H1 (cell line): ENCODE results near the gene SMYD3. TPM values are rescaled to one million over a fixed set of nuclear protein-coding genes. Genes with fewer than 3 reads are reported as not detected.

Source experiments
- CTCF ChIA-PET: fragments of 300-600 bp; sonication (Branson Sonifier 250); formaldehyde crosslinking; loops from one replicate; lab custom pipeline; 2021; ENCODE audit not compliant: partially characterized antibody; lab: Charles Lee
- POLR2A ChIA-PET: fragments of 300-600 bp; sonication (Branson Sonifier 250); formaldehyde crosslinking; loops from one replicate; lab custom pipeline; 2021; ENCODE audit warnings: inconsistent platforms; ENCODE audit not compliant: partially characterized antibody; lab: Charles Lee
- DNase-seq, 2 experiments: peaks; one replicate each; pipeline versions ENCODE4 v3.0.0 to v3.0.0-alpha.2; 2010 to 2022; ENCODE audit warnings: low spot score in 2 of 2, low read depth in 1 of 2, mixed read lengths in 1 of 2
- FAIRE-seq: peaks from 2 replicates; lab custom pipeline; 2011; peaks lifted over from hg19 to GRCh38; lab: Jason Lieb, UNC
- H2AFZ ChIP-seq: 2 replicates; pipeline ENCODE4 v1.8.1; 2012; ENCODE audit warnings: low read length, inconsistent platforms
- H2AK5ac ChIP-seq: 2 replicates; pipeline ENCODE4 v1.6.1; 2013; ENCODE audit warnings: low read depth, low read length
- H2BK120ac ChIP-seq: replicated peaks from 2 replicates; pipeline ENCODE3; 2013; ENCODE audit warnings: low read depth, low read length, inconsistent platforms
- H2BK12ac ChIP-seq: 2 replicates; pipeline ENCODE4 v1.6.1; 2013; ENCODE audit warnings: low read depth, low read length
- H2BK15ac ChIP-seq: 2 replicates; pipeline ENCODE4 v1.6.1; 2013; ENCODE audit warnings: low read length
- H2BK20ac ChIP-seq: 2 replicates; pipeline ENCODE4 v1.6.1; 2013; ENCODE audit warnings: low read length
- H2BK5ac ChIP-seq: 2 replicates; pipeline ENCODE4 v1.6.1; 2013; ENCODE audit warnings: low read depth, low read length
- H3K14ac ChIP-seq: 2 replicates; pipeline ENCODE4 v1.6.1; 2013; ENCODE audit warnings: inconsistent platforms; ENCODE audit not compliant: insufficient read length
- H3K18ac ChIP-seq: 2 replicates; pipeline ENCODE4 v1.6.1; 2013; ENCODE audit warnings: low read length; ENCODE audit errors: extremely low read depth
- H3K23ac ChIP-seq: 2 replicates; pipeline ENCODE4 v1.6.1; 2013; ENCODE audit warnings: inconsistent platforms; ENCODE audit not compliant: insufficient read length
- H3K23me2 ChIP-seq: 2 replicates; pipeline ENCODE4 v1.6.1; 2013; ENCODE audit warnings: low read depth, low read length
- H3K27ac ChIP-seq: 2 replicates; pipeline ENCODE4 v1.6.1; 2011; ENCODE audit warnings: low read depth, low read length, inconsistent platforms
- H3K27me3 ChIP-seq, 4 experiments: replicated peaks in 1 of 4; 1 replicate in 1 of 4; 2 replicates in 3 of 4; pipeline versions ENCODE4 v1.6.1 to v1.8.1; 2011 to 2013; ENCODE audit warnings: low read length in 3 of 4, mild to moderate bottlenecking in 3 of 4, inconsistent platforms in 2 of 4, mixed read lengths in 2 of 4, moderate library complexity in 1 of 4; ENCODE audit not compliant: control insufficient read depth in 3 of 4, insufficient read depth in 3 of 4; ENCODE audit errors: extremely low read depth in 1 of 4
- H3K36me3 ChIP-seq, 4 experiments: 2 replicates each; pipeline versions ENCODE4 v1.6.1 to v1.8.1; 2011 to 2013; ENCODE audit warnings: mild to moderate bottlenecking in 4 of 4, low read length in 3 of 4, moderate library complexity in 2 of 4, control low read depth in 1 of 4, inconsistent platforms in 1 of 4; ENCODE audit not compliant: insufficient read depth in 4 of 4, control insufficient read depth in 2 of 4
- H3K4ac ChIP-seq: replicated peaks from 2 replicates; pipeline ENCODE3; 2013; ENCODE audit warnings: low read length, low read depth, mixed read lengths, inconsistent platforms; ENCODE audit not compliant: insufficient read length
- H3K4me1 ChIP-seq, 4 experiments: replicated peaks in 1 of 4; 1 replicate in 1 of 4; 2 replicates in 3 of 4; pipeline versions ENCODE4 v1.6.1 to v1.8.1; 2011 to 2013; ENCODE audit warnings: low read length in 3 of 4, inconsistent platforms in 2 of 4, mixed read lengths in 1 of 4; ENCODE audit not compliant: insufficient read depth in 4 of 4, control insufficient read depth in 3 of 4
- H3K4me2 ChIP-seq, 2 experiments: 2 replicates each; pipeline versions ENCODE4 v1.6.1 to v1.8.1; 2011 to 2013; ENCODE audit warnings: low read depth in 2 of 2, low read length in 2 of 2, control low read depth in 1 of 2, inconsistent platforms in 1 of 2, mild to moderate bottlenecking in 1 of 2; ENCODE audit not compliant: insufficient read depth in 1 of 2
- H3K4me3 ChIP-seq, 4 experiments: fragments of 200-600, 300-600 bp in 1 of 4; sonication (generic), shearing (Covaris generic), sonication (Bioruptor Twin) in 1 of 4; 2 replicates each; pipeline versions ENCODE4 v1.5.1 to v1.8.1; 2011 to 2016; ENCODE audit warnings: low read length in 4 of 4, low read depth in 3 of 4, control low read depth in 2 of 4, inconsistent platforms in 2 of 4, mild to moderate bottlenecking in 2 of 4, mixed read lengths in 1 of 4, moderate library complexity in 1 of 4; ENCODE audit not compliant: insufficient read depth in 2 of 4; ENCODE audit errors: extremely low read depth in 1 of 4
- H3K56ac ChIP-seq: replicated peaks from 2 replicates; pipeline ENCODE3; 2013; ENCODE audit warnings: low read depth, mild to moderate bottlenecking, mixed read lengths, low read length, inconsistent platforms; ENCODE audit not compliant: insufficient read length
- H3K79me1 ChIP-seq: 2 replicates; pipeline ENCODE4 v1.6.1; 2013; ENCODE audit warnings: low read depth, low read length, control low read depth
- H3K79me2 ChIP-seq, 2 experiments: 2 replicates each; pipeline versions ENCODE4 v1.6.1 to v1.8.1; 2012 to 2013; ENCODE audit warnings: low read length in 2 of 2, mild to moderate bottlenecking in 2 of 2, inconsistent platforms in 1 of 2; ENCODE audit not compliant: insufficient read depth in 2 of 2, control insufficient read depth in 1 of 2
- H3K9ac ChIP-seq, 4 experiments: replicated peaks in 1 of 4; 1 replicate in 1 of 4; 2 replicates in 3 of 4; pipeline versions ENCODE4 v1.6.1 to v1.8.1; 2011 to 2013; ENCODE audit warnings: low read depth in 3 of 4, low read length in 3 of 4, control low read depth in 2 of 4, mild to moderate bottlenecking in 2 of 4, moderate library complexity in 2 of 4, inconsistent platforms in 1 of 4; ENCODE audit errors: extremely low read depth in 1 of 4
- H3K9me3 ChIP-seq, 2 experiments: 2 replicates each; pipeline versions ENCODE4 v1.6.1 to v1.8.1; 2012 to 2013; ENCODE audit warnings: mild to moderate bottlenecking in 2 of 2, moderate library complexity in 2 of 2, control low read depth in 1 of 2, inconsistent platforms in 1 of 2, low read depth in 1 of 2, low read length in 1 of 2, mixed read lengths in 1 of 2; ENCODE audit not compliant: insufficient read depth in 2 of 2
- H4K20me1 ChIP-seq, 2 experiments: replicated peaks in 1 of 2; 2 replicates each; pipeline versions ENCODE3 to v1.8.1; 2011 to 2013; ENCODE audit warnings: inconsistent platforms in 2 of 2, low read length in 2 of 2, mild to moderate bottlenecking in 1 of 2; ENCODE audit not compliant: insufficient read depth in 2 of 2, control insufficient read depth in 1 of 2
- H4K5ac ChIP-seq: 2 replicates; pipeline ENCODE4 v1.6.1; 2013; ENCODE audit warnings: low read length, low read depth, mixed read lengths, inconsistent platforms; ENCODE audit not compliant: insufficient read length
- H4K8ac ChIP-seq: 2 replicates; pipeline ENCODE4 v1.8.0; 2013; ENCODE audit warnings: mild to moderate bottlenecking, moderate library complexity, low read length, inconsistent platforms; ENCODE audit not compliant: insufficient read depth; ENCODE audit errors: extremely low read depth
- H4K91ac ChIP-seq: replicated peaks from 2 replicates; pipeline ENCODE3; 2013; ENCODE audit warnings: low read length, mixed read lengths, inconsistent platforms; ENCODE audit not compliant: insufficient read length
- ATF3 ChIP-seq: IDR thresholded peaks from 2 replicates; pipeline ENCODE4 v1.6.1; 2011; ENCODE audit warnings: low read depth, mild to moderate bottlenecking, low read length; ENCODE audit not compliant: insufficient read depth
- CBX8 ChIP-seq: fragments of 300-800, 300-1000 bp; sonication (generic); IDR thresholded peaks from 2 replicates; pipeline ENCODE4 v1.7.1; 2016; ENCODE audit warnings: low read depth, low read length, borderline replicate concordance
- SIRT6 ChIP-seq: IDR thresholded peaks from one replicate; pipeline ENCODE4 v1.7.1; 2012; ENCODE audit warnings: low read length, inconsistent platforms
- SP1 ChIP-seq: IDR thresholded peaks from 2 replicates; pipeline ENCODE4 v1.6.1; 2011; ENCODE audit warnings: low read depth, low read length
- SP2 ChIP-seq: IDR thresholded peaks from 2 replicates; pipeline ENCODE4 v1.6.1; 2012; ENCODE audit warnings: mild to moderate bottlenecking, low read length, inconsistent platforms
- WGBS, 2 experiments: shearing (Covaris generic) in 1 of 2; methylation state at CpG; one replicate each; pipeline versions ENCODE4 v1.1.6 to v1.1.7; 2013 to 2015; ENCODE audit warnings: low lambda C conversion rate in 2 of 2, mixed read lengths in 2 of 2, inconsistent platforms in 1 of 2, low coverage in 1 of 2, missing lambda C conversion rate in 1 of 2; ENCODE audit not compliant: insufficient replicate concordance in 2 of 2, insufficient coverage in 1 of 2, insufficient read length in 1 of 2; ENCODE audit errors: extremely low coverage in 1 of 2, missing lambda C conversion rate in 1 of 2; 5-methylcytosine and 5-hydroxymethylcytosine counted together
- polyA plus RNA-seq, 7 experiments: library from polyadenylated mRNA; depleted of rRNA in 3 of 7; stranded (reverse) in 5 of 7; unstranded in 2 of 7; fragments of >200 nt in 5 of 7; fragments of 200-250 nt in 2 of 7; gene quantifications; 1 replicate in 5 of 7; 2 replicates in 1 of 7; 4 replicates in 1 of 7; pipeline versions ENCODE4 v1.2.1 to v1.2.3, GENCODE V29; 2011 to 2013; ENCODE audit warnings: missing spikeins in 2 of 7, mixed read lengths in 2 of 7
- total RNA-seq: library from RNA; stranded (reverse); fragmentation: NEBNext Ultra II Directional; extraction: Animal tissue kit (Norgen Biotek cat#: 25700); gene quantifications from 2 replicates; pipeline ENCODE4 v1.2.1, GENCODE V29; 2021

The SMYD3 gene
- total and polyA plus RNA-seq, 2 of the 8 experiments (the other 6 are each of a cell fraction or from before 2014, with no cell fraction given) = 17.3 to 25.4 TPM

GRCh38 chr1:245921417-245921816 lies 585.7 kb downstream of the SMYD3 start:
- H3K56ac ChIP-seq = no peak overlapping the region
- 95% methylated on average over 2 of the region's 2 CpGs; no CpG with 5 or more reads in 1 of the 2 experiments for WGBS, 2 experiments
- CTCF ChIA-PET = no interaction called here
- H3K79me1 ChIP-seq = no peaks in the 10 kb centered on the region
- H4K5ac ChIP-seq = no peak overlapping the region
- H4K20me1 ChIP-seq = no peaks in the 10 kb centered on the region
- no peaks in the 10 kb centered on the region for H3K4me1 ChIP-seq
- H4K8ac ChIP-seq = no peak overlapping the region
- DNase-seq = no peak
- H3K23ac ChIP-seq = no peak overlapping the region
- H3K23me2 ChIP-seq = no peaks in the 10 kb centered on the region
- no peak overlapping the region for H2BK15ac ChIP-seq
- no peak overlapping the region for H3K4me3 ChIP-seq
- no peak overlapping the region for H3K27ac ChIP-seq
- no peaks in the 10 kb centered on the region for H3K27me3 ChIP-seq
- POLR2A ChIA-PET = no interaction called here
- no peak for FAIRE-seq
- H2AFZ ChIP-seq = no peak overlapping the region
- H3K79me2 ChIP-seq = no peaks in the 10 kb centered on the region
- H3K14ac ChIP-seq = no peak overlapping the region
- H4K91ac ChIP-seq = no peak overlapping the region
- H2BK20ac ChIP-seq = no peak overlapping the region
- H3K4me2 ChIP-seq = no peak overlapping the region
- H2AK5ac ChIP-seq = no peak overlapping the region
- TF ChIP-seq SP2 = no peak
- TF ChIP-seq CBX8 = no peak
- TF ChIP-seq ATF3 = no peak
- TF ChIP-seq SP1 = no peak
- no peak for TF ChIP-seq SIRT6
- TF ChIP-seq, all 59 proteins: peak for 0
- H3K18ac ChIP-seq = no peak overlapping the region
- no peak overlapping the region for H3K9ac ChIP-seq
- H2BK5ac ChIP-seq = no peak overlapping the region
- H3K4ac ChIP-seq = no peak overlapping the region
- H2BK12ac ChIP-seq = no peak overlapping the region
- H2BK120ac ChIP-seq = no peak overlapping the region
- H3K36me3 ChIP-seq = no peaks in the 10 kb centered on the region
- no peaks in the 10 kb centered on the region; a peak in 1 of 4 replicates for H3K9me3 ChIP-seq
